Activated CD8-positive, alpha-beta memory T cell treated with anti-CD3 and anti-CD28 coated beads, Interleukin-2, amount 10 ng/mL, durations not matched to agents 7 days and 5 days (primary cell): Measurements from ENCODE around the gene FAM204A. TPM values are rescaled to one million over a fixed set of nuclear protein-coding genes. Genes with fewer than 3 reads are reported as not detected.

Experiments
- ATAC-seq: fragments of 150-1000 bp; cut with Tn5 transposase; one replicate; pipeline ENCODE4 v1.10.0; 2021; ENCODE audit warnings: moderate library complexity
- CTCF ChIA-PET: fragments of 350-600 bp; sonication (Branson Sonifier 250); formaldehyde crosslinking; loops from one replicate; lab custom pipeline; 2021; ENCODE audit warnings: antibody characterized with exemption; lab: Charles Lee
- DNase-seq: peaks from one replicate; pipeline ENCODE4 v3.0.0-alpha.2; 2020
- H3K27ac Mint-ChIP-seq: one replicate; pipeline ENCODE4 v1.8.0; 2021; ENCODE audit warnings: mild to moderate bottlenecking, mixed read lengths
- H3K27me3 Mint-ChIP-seq: one replicate; pipeline ENCODE4 v1.8.0; 2021; ENCODE audit warnings: mixed read lengths
- H3K36me3 Mint-ChIP-seq: one replicate; pipeline ENCODE4 v1.8.0; 2021; ENCODE audit warnings: mild to moderate bottlenecking, mixed read lengths
- H3K4me1 Mint-ChIP-seq: one replicate; pipeline ENCODE4 v1.8.0; 2021; ENCODE audit warnings: mixed read lengths
- H3K4me3 Mint-ChIP-seq: one replicate; pipeline ENCODE4 v1.8.0; 2021; ENCODE audit warnings: mild to moderate bottlenecking, moderate library complexity, mixed read lengths
- H3K9me3 Mint-ChIP-seq: one replicate; pipeline ENCODE4 v1.8.0; 2022; ENCODE audit warnings: low read depth, mixed read lengths
- total RNA-seq, 2 experiments: library from RNA; stranded (reverse); gene quantifications; one replicate each; pipeline ENCODE4 v1.2.3, GENCODE V29; 2021

FAM204A gene
- total RNA-seq, 2 experiments from 2014 or later: 51.7 to 59.7 TPM

- peaks cover 2% of the 10 kb centered on the region for H3K36me3 Mint-ChIP-seq
- no peak for ATAC-seq
- H3K4me3 Mint-ChIP-seq: peak overlapping the region; percentile 15
- no peaks in the 10 kb centered on the region for H3K9me3 Mint-ChIP-seq
- CTCF ChIA-PET: no interaction called here
- no peak for DNase-seq
- no peaks in the 10 kb centered on the region for H3K27me3 Mint-ChIP-seq
- H3K27ac Mint-ChIP-seq: no peak overlapping the region
- peaks cover 28% of the 10 kb centered on the region for H3K4me1 Mint-ChIP-seq
Measured at GRCh38 chr10:118343549-118343948, 1.4 kb upstream of the FAM204A start.

DNA sequence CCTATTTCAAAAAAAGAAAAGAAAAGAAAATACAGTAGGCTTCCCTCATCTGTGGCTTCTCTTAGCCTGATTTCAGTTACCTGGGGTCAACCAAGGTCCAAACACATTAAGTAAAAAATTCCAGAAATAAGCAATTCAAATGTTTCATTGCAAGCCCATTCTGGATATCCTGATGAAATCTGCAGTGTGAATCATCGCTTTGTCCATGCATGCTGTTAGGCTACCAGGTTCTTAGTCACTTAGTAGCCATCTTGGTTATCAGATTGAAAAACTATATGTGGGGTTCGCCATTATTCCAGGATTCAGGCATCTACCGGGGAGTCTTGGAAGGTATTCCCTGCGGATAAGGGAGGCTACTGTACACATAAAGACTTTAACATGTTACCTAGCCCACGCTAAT, 991 bp upstream of the FAM204A start:
- CTCF ChIA-PET: no interaction called here
- Mint-ChIP-seq H3K4me3 (peak overlapping the region; percentile 15), H3K9me3 (no peaks in the 10 kb centered on the region), H3K4me1 (peaks cover 28% of the 10 kb centered on the region), H3K27me3 (no peaks in the 10 kb centered on the region), H3K36me3 (peaks cover 5% of the 10 kb centered on the region), H3K27ac (no peak overlapping the region)
- no peak for DNase-seq
- ATAC-seq: no peak

- Mint-ChIP-seq H3K9me3 (no peaks in the 10 kb centered on the region), H3K4me3 (peak overlapping the region; percentile 91), H3K36me3 (peaks cover 7% of the 10 kb centered on the region), H3K4me1 (peaks cover 31% of the 10 kb centered on the region), H3K27me3 (no peaks in the 10 kb centered on the region), H3K27ac (peak overlapping the region; percentile 80)
- CTCF ChIA-PET: no interaction called here
- no peak for ATAC-seq
- DNase-seq: no peak
Measured at GRCh38 chr10:118342638-118343020, 505 bp upstream of the FAM204A start.

DNA sequence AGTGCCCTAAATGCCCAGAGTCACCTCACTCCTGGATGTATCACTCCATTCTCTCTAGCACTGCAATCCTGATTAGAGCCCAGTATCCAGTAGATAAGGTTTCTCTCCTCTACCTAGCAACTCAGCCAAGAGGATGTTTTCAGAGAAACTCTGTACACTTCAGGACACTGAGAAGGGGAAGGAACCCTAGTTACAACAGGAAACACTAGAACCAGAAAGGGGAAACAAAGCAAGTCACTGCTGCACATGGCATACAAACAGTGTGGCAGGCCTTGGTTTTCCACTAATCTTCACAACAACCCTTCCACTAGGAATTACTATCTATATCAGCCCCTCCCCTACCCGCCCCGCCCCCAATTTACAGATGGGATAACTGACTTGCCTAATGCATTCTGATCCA, 1.6 kb downstream of the FAM204A start:
- Mint-ChIP-seq H3K36me3 (peaks cover 15% of the 10 kb centered on the region), H3K27me3 (no peaks in the 10 kb centered on the region), H3K4me1 (peaks cover 37% of the 10 kb centered on the region), H3K9me3 (no peaks in the 10 kb centered on the region), H3K27ac (no peak overlapping the region), H3K4me3 (peak overlapping the region; percentile 48)
- ATAC-seq: no peak
- CTCF ChIA-PET: no interaction called here
- no peak for DNase-seq

GRCh38 chr10:118339111-118339510, 3.0 kb downstream of the FAM204A start:
- Mint-ChIP-seq H3K36me3 (peaks cover 24% of the 10 kb centered on the region), H3K9me3 (no peaks in the 10 kb centered on the region), H3K27me3 (no peaks in the 10 kb centered on the region), H3K4me3 (no peak overlapping the region), H3K4me1 (peaks cover 43% of the 10 kb centered on the region), H3K27ac (no peak overlapping the region)
- no peak for DNase-seq
- CTCF ChIA-PET: no interaction called here
- ATAC-seq: no peak

- Mint-ChIP-seq H3K27me3 (no peaks in the 10 kb centered on the region), H3K9me3 (no peaks in the 10 kb centered on the region), H3K4me3 (no peak overlapping the region), H3K4me1 (peaks cover 43% of the 10 kb centered on the region), H3K36me3 (peaks cover 35% of the 10 kb centered on the region), H3K27ac (no peak overlapping the region)
- CTCF ChIA-PET: interaction anchor here (1.2 kb wide), 1 partner anchor 31 kb away, joined by 3 read pairs; no protein-coding TSS in a partner anchor
- DNase-seq (no peak), ATAC-seq (no peak)
Measured at GRCh38 chr10:118337356-118337755, 4.8 kb downstream of the FAM204A start.

DNA sequence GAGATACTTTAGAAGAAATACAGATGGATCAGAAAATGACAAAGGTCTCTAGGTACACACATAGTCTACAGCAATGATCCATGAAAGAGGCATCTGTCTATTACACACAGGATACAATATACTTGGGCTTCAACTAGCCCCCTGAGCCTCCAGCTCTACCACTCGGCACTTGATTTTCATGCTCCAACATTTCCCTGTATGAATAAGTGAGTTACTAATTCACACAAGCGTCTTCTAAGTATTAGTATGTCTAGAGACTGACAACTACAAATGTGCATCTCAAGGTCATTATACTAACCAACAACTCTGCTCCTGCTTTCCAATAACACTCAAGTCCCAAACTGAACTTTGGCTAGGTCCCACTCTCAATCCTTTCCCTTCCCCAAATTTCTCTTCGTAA, 8.3 kb downstream of the FAM204A start:
- Mint-ChIP-seq H3K36me3 (peaks cover 46% of the 10 kb centered on the region), H3K9me3 (no peaks in the 10 kb centered on the region), H3K27ac (no peak overlapping the region), H3K4me1 (peaks cover 38% of the 10 kb centered on the region), H3K4me3 (no peak overlapping the region), H3K27me3 (no peaks in the 10 kb centered on the region)
- CTCF ChIA-PET: no interaction called here
- no peak for ATAC-seq
- DNase-seq: no peak

GRCh38 chr10:118332948-118333710, 9.0 kb downstream of the FAM204A start:
- H3K27ac Mint-ChIP-seq: no peak overlapping the region
- H3K4me3 Mint-ChIP-seq: no peak overlapping the region
- ATAC-seq (no peak), DNase-seq (no peak)
- H3K27me3 Mint-ChIP-seq: no peaks in the 10 kb centered on the region
- H3K36me3 Mint-ChIP-seq: peaks cover 46% of the 10 kb centered on the region
- H3K4me1 Mint-ChIP-seq: peaks cover 38% of the 10 kb centered on the region
- CTCF ChIA-PET: no interaction called here
- H3K9me3 Mint-ChIP-seq: no peaks in the 10 kb centered on the region

DNA sequence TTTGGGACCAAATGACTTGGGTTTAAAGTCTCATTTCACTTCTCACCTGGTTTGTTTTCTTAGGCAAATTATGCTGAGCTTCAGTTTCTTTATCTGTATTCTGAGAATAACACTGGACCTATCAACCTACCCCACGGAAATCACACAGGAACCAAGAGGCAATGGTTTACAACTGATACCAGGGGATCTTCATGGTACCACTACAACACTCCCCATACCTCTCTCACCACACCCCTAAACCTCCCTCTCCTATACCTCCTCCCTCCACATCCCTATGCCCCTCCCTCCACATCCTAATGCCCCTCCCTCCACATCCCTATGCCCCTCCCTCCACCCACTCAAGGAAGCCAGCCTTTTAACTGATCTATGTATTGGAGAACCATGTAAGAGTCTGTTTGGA, 9.9 kb downstream of the FAM204A start:
- Mint-ChIP-seq H3K4me1 (peaks cover 32% of the 10 kb centered on the region), H3K36me3 (peaks cover 45% of the 10 kb centered on the region), H3K27ac (peak overlapping the region; percentile 10), H3K27me3 (no peaks in the 10 kb centered on the region), H3K9me3 (no peaks in the 10 kb centered on the region), H3K4me3 (no peak overlapping the region)
- CTCF ChIA-PET: interaction anchor here (0.6 kb wide), 1 partner anchor 1074 kb away, joined by 3 read pairs; no protein-coding TSS in a partner anchor
- DNase-seq (no peak), ATAC-seq (peak; percentile 71)

- Mint-ChIP-seq H3K9me3 (no peaks in the 10 kb centered on the region), H3K36me3 (peaks cover 40% of the 10 kb centered on the region), H3K27ac (peak overlapping the region; percentile 61), H3K4me1 (peaks cover 29% of the 10 kb centered on the region), H3K27me3 (no peaks in the 10 kb centered on the region), H3K4me3 (no peak overlapping the region)
- ATAC-seq (peak; percentile 54), DNase-seq (no peak)
- CTCF ChIA-PET: interaction anchor here (0.9 kb wide), 1 partner anchor 14 kb away, joined by 3 read pairs; no protein-coding TSS in a partner anchor
Measured at GRCh38 chr10:118330295-118331076, 11.6 kb downstream of the FAM204A start.

GRCh38 chr10:118324140-118324539, 18.0 kb downstream of the FAM204A start:
- DNase-seq: no peak
- no peaks in the 10 kb centered on the region for H3K9me3 Mint-ChIP-seq
- H3K36me3 Mint-ChIP-seq: peaks cover 35% of the 10 kb centered on the region
- peaks cover 4% of the 10 kb centered on the region for H3K4me1 Mint-ChIP-seq
- H3K27ac Mint-ChIP-seq: no peak overlapping the region
- H3K4me3 Mint-ChIP-seq: no peak overlapping the region
- ATAC-seq: no peak
- CTCF ChIA-PET: no interaction called here
- no peaks in the 10 kb centered on the region for H3K27me3 Mint-ChIP-seq

DNA sequence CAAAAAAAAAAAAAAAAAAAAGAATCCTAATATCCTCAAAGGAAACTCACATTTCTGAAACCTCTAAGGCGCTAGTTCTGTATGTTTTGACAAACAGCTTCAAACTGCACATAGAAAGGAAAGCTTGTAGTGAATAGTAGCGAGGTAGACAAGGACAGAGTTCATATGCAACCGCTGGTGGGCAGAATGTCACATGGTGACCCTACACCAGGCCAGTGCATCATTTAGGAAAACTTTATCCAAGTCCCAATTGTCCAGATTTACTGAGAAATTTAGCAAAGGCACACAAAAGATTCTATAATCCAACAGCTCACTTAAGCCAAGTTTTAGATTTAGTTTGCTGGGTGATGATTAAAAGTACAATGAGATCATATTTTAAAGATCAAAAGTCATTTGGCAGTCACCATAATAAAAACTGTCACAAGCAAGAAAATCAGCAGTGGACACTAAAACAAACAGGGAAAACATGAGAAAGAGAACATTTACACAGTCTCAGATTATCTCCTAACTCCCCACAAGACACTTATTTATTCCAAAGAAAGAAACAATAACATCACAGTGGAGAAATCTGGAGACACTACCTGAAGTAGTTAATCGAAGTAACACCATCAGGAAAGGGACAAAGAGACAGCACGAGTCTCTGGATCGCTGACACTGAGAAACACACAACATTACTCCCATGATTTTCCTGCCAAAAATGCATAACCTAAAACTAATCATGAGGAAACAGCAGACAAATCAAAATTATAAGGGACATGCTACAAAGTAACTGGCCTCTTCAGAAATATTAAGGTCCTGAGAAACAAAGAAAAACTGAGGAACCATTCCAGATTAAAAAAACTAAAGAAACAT, 20.2 kb downstream of the FAM204A start:
- H3K4me1 Mint-ChIP-seq: peaks cover 4% of the 10 kb centered on the region
- CTCF ChIA-PET: no interaction called here
- H3K9me3 Mint-ChIP-seq: no peaks in the 10 kb centered on the region
- no peak overlapping the region for H3K27ac Mint-ChIP-seq
- no peaks in the 10 kb centered on the region for H3K27me3 Mint-ChIP-seq
- no peak for ATAC-seq
- H3K36me3 Mint-ChIP-seq: peaks cover 25% of the 10 kb centered on the region
- H3K4me3 Mint-ChIP-seq: no peak overlapping the region
- no peak for DNase-seq

GRCh38 chr10:118315629-118316028, 26.5 kb downstream of the FAM204A start:
- H3K27me3 Mint-ChIP-seq: no peaks in the 10 kb centered on the region
- DNase-seq: no peak
- CTCF ChIA-PET: no interaction called here
- H3K36me3 Mint-ChIP-seq: peaks cover 3% of the 10 kb centered on the region
- no peak overlapping the region for H3K27ac Mint-ChIP-seq
- no peak overlapping the region for H3K4me3 Mint-ChIP-seq
- H3K4me1 Mint-ChIP-seq: no peaks in the 10 kb centered on the region
- no peak for ATAC-seq
- H3K9me3 Mint-ChIP-seq: no peaks in the 10 kb centered on the region
